Hepatic stellate cell (primary cell): ENCODE results near the gene SSBP2.
A peak's percentile ranks its signal among the peaks of the same experiment; 100 is the strongest.

ENCODE experiments used
- DNase-seq: peaks from one replicate; pipeline ENCODE4 v3.0.0; 2011; ENCODE audit warnings: low spot score

Gene SSBP2

DNA sequence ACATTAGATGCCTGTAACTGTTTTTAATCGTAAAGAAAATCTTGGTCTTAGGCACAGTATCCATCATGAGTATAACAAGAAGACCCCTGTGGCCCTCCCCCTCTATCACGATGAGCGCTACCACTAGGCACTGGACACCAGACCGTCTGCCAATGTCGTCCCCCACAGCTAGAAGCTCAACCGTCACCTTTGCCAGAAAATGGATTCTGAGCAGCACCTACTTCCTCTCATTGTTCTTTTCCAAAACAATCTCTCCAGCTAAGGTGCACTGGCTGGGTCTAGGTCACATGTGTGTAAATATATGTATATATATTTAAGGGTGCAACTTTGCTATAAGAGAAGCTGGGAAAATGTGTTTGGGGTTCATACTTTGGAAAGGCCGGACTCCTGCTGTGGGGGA, 15.7 kb upstream of the SSBP2 start:
- no peak for DNase-seq

DNA sequence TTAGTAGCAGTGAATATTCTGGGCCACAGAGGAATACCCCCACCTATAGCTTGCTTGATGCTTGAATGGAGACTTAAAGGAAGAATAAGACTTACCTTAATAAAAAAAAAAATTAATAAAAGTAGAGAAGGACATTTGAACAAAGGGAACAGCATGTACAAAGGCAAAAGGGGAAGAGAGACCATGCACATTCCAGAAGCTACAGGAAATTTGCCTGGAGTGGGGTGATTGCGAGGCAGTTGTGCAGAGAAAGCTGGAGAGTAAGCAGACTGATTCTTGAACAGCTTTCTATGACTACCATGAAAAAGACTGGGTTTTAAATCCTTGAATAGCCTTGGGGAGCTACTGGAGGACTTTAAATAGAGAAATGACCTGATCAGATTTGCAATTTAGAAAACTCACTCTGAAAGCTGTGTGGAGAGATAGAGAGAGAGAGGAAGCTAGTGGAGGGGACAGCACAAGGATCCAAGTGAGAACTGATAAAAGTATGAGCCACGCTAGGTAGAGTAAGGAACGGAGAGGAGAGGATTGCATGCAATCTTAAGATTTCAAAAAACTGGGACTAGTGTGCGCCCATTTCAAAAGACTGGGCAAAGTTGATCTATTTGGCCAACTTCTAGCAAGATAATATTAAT, 12.5 kb upstream of the SSBP2 start:
- DNase-seq: no peak

DNA sequence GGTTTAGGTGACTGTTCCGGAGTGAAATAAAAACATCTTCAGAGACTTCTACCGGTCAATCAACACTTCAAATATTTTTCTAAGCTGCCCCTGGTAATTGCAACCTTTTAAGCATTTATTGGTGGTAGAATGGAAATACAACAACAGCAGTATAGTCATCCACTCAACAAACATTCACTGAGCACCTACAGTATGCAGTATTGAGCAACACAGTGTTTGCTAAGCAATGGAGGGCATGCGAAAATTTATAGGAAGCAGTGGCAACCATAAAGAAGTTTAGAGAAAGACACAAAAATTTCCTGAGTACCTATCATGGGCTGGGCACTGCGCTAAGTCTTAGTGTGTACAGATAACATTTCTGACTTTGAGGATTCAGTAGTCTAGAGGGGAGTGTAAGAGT, 12.0 kb upstream of the SSBP2 start:
- DNase-seq: no peak

GRCh38 chr5:81762401-81762800, 11.5 kb upstream of the SSBP2 start:
- no peak for DNase-seq

DNA sequence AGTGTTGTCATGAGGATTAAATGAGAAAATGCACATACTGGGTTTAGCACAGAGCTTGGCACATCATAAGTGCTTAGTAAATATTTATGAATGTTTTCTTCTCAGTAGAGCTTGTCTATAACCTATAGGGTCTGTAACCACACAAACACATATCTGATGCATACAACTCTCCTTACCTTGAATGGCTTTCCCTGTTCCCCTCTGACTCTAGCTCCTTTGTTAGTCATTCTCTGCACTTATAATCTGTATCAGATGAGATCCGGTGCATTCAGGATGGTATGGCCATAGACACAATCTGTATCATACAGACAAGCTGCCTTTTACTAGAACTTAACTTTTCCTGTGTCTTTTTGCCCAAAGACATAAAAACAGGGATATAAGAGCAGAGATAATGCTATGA, 11.1 kb upstream of the SSBP2 start:
- DNase-seq: no peak

DNA sequence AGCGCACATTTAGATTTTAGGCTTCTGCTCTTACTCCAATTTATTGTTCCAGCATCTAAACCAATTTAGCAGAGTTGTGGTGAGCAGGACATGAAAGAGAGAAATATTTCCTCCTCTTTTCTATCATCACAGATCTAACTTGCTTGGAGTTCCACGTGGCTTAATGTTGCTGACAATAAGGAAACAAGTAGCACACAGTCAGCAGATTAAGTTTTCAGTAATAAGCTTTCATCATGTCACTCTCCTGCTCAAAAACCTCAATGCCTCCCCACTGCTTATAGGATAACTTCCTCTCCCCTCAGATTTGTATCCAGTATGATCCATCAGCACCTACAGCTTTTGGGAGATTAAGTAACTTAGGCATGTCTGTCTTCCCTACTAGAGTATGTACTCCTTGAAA, 10.4 kb upstream of the SSBP2 start:
- DNase-seq: no peak

GRCh38 chr5:81760521-81760920, 9.6 kb upstream of the SSBP2 start:
- no peak for DNase-seq

DNA sequence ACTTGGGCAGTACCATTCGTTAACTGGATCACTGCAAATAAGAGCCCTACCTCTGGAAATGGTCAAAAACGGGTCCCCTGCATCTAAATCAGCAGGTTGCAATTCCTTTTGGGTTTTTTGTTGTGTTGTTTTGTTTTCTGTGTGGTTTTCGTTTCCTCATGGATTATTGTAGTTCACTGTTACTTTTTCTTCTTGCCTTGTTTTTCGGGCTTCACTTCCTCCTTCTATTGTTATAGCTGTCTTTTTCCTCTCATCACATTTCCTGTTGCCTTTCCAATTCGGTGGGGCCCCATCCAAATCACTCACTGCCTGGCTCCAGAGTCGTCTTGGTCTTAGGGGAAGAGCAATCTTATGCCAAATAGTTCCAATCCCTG, 8.7 kb upstream of the SSBP2 start:
- DNase-seq: no peak

DNA sequence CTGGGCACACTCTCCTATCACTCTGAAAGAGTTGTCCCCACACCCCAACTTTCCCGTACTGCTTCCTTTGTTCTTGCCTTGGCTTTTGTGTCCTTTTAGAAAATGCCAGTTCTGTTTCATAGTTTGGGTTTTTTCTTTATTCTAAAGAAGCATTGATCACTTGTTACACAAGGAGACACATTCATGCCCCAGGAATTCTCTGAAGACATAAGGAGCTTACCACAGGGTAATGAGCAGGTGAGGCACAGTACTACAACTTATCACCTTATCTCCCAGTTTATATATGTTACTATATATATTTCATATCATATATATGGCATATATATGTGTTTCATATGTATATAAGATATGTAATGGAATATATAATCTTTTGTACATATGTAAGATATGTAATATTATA, 6.5 kb upstream of the SSBP2 start:
- DNase-seq: no peak

DNA sequence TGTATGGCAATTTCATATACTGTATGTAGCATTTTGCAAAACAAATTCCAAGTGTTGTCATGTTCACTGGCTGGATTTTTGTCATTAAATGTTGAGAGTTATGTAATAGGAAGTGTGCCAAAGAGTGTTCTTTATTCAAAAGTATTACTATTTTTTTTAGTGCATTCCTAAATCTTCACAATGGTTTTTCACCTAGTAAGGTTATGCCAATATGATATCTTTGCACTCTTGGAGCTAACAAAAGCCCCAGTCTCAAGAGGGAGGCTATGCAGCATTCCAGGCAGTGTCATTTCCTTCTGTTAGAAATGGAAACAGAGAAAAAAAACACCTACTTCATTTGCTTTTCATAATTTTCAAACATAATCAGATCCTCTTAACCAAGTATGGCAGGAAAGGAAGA, 5.1 kb upstream of the SSBP2 start:
- DNase-seq: no peak

DNA sequence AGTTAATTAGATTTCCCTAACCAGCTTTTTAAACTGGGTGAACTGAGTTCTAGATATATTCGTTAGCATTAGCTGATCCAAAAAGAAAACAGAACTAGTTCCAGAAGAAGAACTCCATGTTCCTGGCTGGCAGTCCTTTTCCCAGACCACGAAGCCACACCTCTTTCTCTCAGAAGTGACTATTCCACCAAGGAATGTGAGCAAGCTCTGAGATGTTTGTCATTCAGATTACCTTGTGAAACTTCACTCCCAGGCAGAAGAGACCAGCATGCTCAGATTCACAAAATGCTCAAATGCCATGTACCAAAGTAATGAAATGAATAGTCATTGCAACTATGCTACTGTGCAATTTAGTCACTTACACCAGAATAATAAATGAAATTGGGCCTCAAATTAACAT, 4.4 kb upstream of the SSBP2 start:
- DNase-seq: peak; percentile 73

DNA sequence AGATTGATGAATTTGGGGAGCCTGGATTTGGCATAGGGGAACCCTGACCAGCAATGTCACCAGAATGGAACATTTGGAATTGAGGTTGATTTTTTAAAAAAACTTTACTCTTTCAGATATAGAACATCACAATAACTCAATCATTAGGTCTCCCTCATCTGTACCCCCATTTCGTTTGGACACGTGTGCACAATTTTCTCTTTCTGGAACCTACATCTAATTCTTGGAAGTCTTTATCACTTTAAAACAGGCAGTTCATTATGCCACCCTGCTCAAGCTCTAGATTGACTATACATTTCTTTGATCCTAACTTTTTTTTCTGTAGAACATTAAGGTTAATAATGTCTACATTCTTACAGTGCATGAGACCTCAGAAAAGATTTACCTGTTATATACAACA, 3.7 kb upstream of the SSBP2 start:
- DNase-seq: no peak

GRCh38 chr5:81753429-81753828, 2.5 kb upstream of the SSBP2 start:
- DNase-seq: no peak

GRCh38 chr5:81752644-81752963, 1.7 kb upstream of the SSBP2 start:
- DNase-seq: no peak

GRCh38 chr5:81751836-81752643, 1.1 kb upstream of the SSBP2 start:
- DNase-seq: no peak

DNA sequence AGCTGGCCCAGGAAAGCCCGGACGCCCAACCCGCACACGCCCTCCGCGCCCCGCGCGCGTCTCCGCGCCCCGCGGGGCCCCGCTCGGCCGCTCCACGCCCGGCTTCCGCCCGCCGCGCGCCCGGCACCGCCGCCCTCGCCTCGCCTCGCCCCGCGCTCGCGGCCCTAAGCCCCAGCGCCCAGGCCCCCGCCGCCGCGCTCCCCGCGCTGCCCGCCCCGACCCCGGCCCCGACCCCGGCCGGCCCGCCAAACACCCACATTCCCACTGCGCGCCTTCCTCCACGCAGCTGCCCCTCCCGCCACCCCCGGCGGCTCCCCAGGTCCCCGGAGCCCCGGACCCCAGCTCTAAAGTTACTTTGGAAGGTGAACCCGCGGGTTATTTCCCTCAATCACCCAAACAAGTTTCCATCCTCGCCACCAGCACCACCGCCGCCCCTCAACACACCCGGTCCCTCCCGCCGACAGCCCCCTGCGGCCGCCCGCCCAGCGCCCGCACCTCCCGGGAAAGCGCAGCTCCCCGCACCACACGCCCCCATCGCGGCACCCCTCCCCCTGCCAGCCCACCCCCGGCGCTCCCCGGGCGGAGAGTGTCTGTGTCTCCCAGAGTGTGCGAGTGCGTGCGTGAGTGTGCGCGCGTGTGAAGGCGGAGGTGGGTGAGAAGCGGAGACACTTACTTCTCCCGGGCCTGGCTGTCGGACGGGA, 439 bp downstream of the SSBP2 start:
- peak; percentile 36 for DNase-seq

- no peak for DNase-seq
These were observed 1.2 kb downstream of the SSBP2 start for GRCh38 chr5:81749561-81750307.

- no peak for DNase-seq
These were observed 1.7 kb downstream of the SSBP2 start for GRCh38 chr5:81749192-81749560.

GRCh38 chr5:81748556-81748955, 2.3 kb downstream of the SSBP2 start:
- DNase-seq: no peak

- no peak for DNase-seq
These were observed 3.9 kb downstream of the SSBP2 start for GRCh38 chr5:81747030-81747429.

- DNase-seq: no peak
These were observed 10.1 kb downstream of the SSBP2 start for GRCh38 chr5:81740758-81741157.

- no peak for DNase-seq
These were observed 11.6 kb downstream of the SSBP2 start for GRCh38 chr5:81739291-81739690.

GRCh38 chr5:81729276-81729675, 21.6 kb downstream of the SSBP2 start:
- DNase-seq: no peak
